Astrocyte (in vitro differentiated cells and primary cell): ENCODE measurements around the gene LMLN.

Source experiments
- EZH2 ChIP-seq: IDR thresholded peaks from 2 replicates; pipeline ENCODE4 v1.6.1; 2012; ENCODE audit warnings: mild to moderate bottlenecking, low read length, inconsistent platforms; ENCODE audit not compliant: insufficient read depth
- TF ChIP-seq, protein P1 (sequence below): IDR thresholded peaks from 2 replicates; pipeline ENCODE4 v1.5.1; 2011; ENCODE audit warnings: low read depth, mild to moderate bottlenecking, inconsistent platforms, low read length, moderate library complexity; ENCODE audit not compliant: insufficient read depth

DNA sequence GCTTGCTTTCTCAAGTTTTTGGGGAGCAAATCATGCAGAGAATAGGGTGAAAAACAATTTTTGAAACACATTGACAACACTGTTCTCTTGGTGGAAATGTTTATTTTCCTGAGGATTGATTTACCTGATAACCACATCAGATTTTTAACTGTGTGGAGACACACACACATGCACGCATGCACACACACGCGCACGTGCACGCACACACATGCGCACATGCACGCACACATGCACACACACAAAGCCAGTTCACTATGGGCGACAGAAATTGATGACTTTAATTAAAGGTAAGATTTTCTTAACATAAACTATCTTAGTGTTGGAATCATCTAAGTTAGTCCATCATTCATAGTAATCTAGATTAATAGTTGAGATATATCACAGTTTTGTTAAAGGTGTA lies 15.3 kb downstream of the LMLN start:
- TF ChIP-seq, protein P1, sequence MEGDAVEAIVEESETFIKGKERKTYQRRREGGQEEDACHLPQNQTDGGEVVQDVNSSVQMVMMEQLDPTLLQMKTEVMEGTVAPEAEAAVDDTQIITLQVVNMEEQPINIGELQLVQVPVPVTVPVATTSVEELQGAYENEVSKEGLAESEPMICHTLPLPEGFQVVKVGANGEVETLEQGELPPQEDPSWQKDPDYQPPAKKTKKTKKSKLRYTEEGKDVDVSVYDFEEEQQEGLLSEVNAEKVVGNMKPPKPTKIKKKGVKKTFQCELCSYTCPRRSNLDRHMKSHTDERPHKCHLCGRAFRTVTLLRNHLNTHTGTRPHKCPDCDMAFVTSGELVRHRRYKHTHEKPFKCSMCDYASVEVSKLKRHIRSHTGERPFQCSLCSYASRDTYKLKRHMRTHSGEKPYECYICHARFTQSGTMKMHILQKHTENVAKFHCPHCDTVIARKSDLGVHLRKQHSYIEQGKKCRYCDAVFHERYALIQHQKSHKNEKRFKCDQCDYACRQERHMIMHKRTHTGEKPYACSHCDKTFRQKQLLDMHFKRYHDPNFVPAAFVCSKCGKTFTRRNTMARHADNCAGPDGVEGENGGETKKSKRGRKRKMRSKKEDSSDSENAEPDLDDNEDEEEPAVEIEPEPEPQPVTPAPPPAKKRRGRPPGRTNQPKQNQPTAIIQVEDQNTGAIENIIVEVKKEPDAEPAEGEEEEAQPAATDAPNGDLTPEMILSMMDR = no peak
- TF ChIP-seq EZH2 = no peak
